Muscle layer of colon (tissue), 2 donors: Measurements from ENCODE around the gene CORT.
"Not testable (repeated sequence)": the region's sequence is repeated elsewhere in the genome, so short reads cannot be mapped to it uniquely, and the experiment has no call there.

Experiments
- H3K27ac ChIP-seq: one replicate; pipeline ENCODE4 v1.7.0; 2013; ENCODE audit warnings: low read depth, mild to moderate bottlenecking, low read length, moderate library complexity
- H3K27me3 ChIP-seq, 2 donors: one replicate each; pipeline ENCODE4 v1.7.0; 2013; ENCODE audit warnings: low read length in 2 of 2, mild to moderate bottlenecking in 2 of 2; ENCODE audit not compliant: insufficient read depth in 2 of 2, control insufficient read depth in 1 of 2
- H3K36me3 ChIP-seq: one replicate; pipeline ENCODE4 v1.7.0; 2013; ENCODE audit warnings: mild to moderate bottlenecking, low read length; ENCODE audit not compliant: insufficient read depth
- H3K4me1 ChIP-seq: one replicate; pipeline ENCODE4 v1.7.0; 2013; ENCODE audit warnings: mild to moderate bottlenecking, low read length; ENCODE audit not compliant: insufficient read depth
- H3K4me3 ChIP-seq, 2 donors: one replicate each; pipeline ENCODE4 v1.7.0; 2013; ENCODE audit warnings: low read length in 2 of 2, low read depth in 1 of 2, mild to moderate bottlenecking in 1 of 2, moderate library complexity in 1 of 2
- H3K9ac ChIP-seq: one replicate; pipeline ENCODE4 v1.7.0; 2013; ENCODE audit warnings: low read length
- H3K9me3 ChIP-seq: one replicate; pipeline ENCODE4 v1.7.0; 2013; ENCODE audit warnings: mild to moderate bottlenecking, low read length
- donor health status: abdominal sarcoma.
- donor health status: Adenocarcinoma of cecum.

CORT gene

DNA sequence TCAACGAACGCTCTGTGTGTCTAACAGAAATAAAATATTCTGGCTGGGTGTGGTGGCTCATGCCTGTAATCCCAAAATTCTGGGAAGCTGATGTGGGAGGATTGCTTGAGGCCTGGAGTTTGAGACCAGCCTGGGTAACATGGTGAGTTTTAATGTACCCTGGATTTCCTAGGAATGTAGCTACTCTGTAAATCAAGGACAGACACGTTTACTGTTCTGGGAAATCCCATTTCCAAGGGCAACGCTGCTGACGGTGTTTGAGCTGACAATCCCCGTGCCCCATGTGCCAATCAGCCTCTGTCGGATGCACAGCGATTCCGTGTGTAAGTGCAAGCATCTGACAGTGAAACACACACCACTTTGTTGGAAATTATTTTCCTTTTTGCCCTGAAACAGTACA lies 8.0 kb downstream of the CORT start:
- no peak overlapping the region for H3K27ac ChIP-seq
- peaks cover 8% of the 10 kb centered on the region for H3K36me3 ChIP-seq
- no peaks in the 10 kb centered on the region for H3K27me3 ChIP-seq
- no peaks in the 10 kb centered on the region for H3K4me1 ChIP-seq
- no peaks in the 10 kb centered on the region for H3K9me3 ChIP-seq
- no peak overlapping the region for H3K4me3 ChIP-seq
- no peak overlapping the region for H3K9ac ChIP-seq

DNA sequence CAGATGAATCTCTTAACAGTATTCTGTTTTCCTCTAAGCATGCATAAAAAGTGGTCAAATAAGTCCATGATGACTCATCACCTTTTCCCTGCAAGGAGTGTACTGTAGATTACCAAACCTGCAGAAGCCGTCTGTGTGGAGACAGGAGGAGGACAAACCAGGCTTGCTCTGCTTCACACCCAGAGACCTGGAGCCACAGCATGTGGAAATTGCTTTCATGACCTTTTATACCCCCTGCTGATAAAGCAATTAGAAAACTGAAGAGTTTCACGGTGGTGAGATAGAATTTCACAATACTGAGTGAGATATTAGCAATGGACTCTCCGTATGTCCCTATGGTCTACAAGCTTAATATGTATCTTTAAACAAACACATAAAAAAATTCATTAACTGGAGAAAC lies 9.4 kb downstream of the CORT start:
- Histone ChIP-seq H3K36me3 (peaks cover 14% of the 10 kb centered on the region), H3K9ac (no peak overlapping the region), H3K27ac (no peak overlapping the region), H3K4me1 (no peaks in the 10 kb centered on the region), H3K9me3 (no peaks in the 10 kb centered on the region), H3K4me3 (no peak overlapping the region), H3K27me3 (no peaks in the 10 kb centered on the region)

DNA sequence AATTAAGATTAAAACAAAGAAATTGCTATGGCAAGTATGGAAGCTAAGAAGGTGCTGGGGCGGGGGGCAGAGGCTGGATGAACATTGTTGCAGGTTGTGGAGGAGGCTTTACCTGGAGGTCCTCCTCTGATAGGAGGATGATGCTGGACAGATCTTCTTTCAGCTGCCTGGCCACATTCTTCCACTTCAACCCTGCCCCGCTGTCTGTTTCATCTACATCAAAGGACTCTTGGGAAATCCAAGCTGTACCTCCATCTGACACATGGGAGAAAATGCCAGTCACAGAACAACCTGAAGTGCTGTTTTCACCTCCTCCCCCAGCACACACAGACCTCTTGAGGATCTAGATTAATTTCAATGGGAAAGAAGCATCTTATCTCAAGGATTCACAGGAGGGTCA lies 17.2 kb downstream of the CORT start:
- Histone ChIP-seq H3K9me3 (no peaks in the 10 kb centered on the region), H3K27me3 (no peaks in the 10 kb centered on the region), H3K36me3 (peaks cover 46% of the 10 kb centered on the region), H3K27ac (no peak overlapping the region), H3K4me3 (no peak overlapping the region), H3K9ac (no peak overlapping the region), H3K4me1 (peaks cover 10% of the 10 kb centered on the region)

DNA sequence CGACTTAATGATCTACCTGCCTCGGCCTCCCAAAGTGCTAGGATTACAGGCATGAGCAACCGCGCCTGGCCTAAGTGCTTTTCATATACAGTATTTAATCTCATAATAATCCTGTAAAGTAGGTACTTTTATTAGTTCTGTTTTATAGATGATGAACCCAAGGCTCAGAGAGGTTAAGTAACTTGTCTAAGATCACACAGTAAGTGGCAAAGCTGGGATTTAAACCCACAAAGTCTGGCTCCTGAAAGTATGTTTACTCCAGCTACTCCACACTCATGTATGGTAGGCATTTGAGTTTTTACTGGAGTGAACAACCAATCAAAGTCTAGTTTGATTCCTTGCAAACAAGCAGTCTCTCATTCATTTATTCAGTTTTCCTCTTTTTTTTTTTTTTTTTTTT lies 20.2 kb downstream of the CORT start:
- no peaks in the 10 kb centered on the region for H3K27me3 ChIP-seq
- H3K36me3 ChIP-seq: peaks cover 30% of the 10 kb centered on the region
- H3K4me3 ChIP-seq: no peak overlapping the region
- no peaks in the 10 kb centered on the region for H3K9me3 ChIP-seq
- H3K9ac ChIP-seq: no peak overlapping the region
- peaks cover 10% of the 10 kb centered on the region for H3K4me1 ChIP-seq
- no peak overlapping the region for H3K27ac ChIP-seq

DNA sequence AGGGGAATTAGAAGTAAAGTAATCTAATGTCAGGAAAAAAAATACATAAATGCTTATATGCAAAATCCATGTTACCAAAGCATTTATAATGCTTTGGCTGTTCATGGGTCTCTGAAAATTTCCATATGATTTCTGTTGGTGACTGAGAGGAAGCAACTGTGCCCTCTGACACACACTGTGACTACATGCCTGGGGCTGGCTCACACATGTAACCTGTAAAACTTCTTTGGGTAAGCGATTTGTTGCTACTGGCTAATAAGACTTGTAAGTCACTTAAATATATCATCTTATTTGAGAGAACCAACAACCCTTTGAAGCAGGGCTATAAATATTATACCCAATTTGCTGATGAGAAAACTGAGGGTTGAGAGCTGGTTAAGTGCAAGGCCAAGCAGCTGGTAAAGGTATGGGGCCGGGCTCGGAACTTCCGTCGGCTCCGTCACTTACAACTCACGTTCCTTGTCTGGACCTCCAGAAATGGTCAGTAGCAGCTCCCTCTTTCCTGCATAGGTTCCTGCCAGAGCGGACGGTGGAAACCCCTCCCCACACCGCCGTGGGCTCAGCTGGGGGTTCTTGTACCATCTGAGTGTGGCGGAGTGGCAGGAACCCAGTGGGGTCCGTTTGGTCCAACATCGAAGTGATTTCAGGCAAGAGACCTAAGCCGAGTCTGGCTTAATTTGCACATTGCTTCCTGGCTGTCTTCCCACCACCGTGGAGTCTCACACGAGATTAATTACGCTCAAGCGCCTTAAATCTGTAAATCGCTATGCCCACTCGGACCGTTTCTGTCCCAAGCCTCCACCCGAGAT lies 21.8 kb downstream of the CORT start:
- H3K27me3 ChIP-seq: no peaks in the 10 kb centered on the region
- H3K9ac ChIP-seq: peak overlapping the region; percentile 75
- H3K27ac ChIP-seq: peak overlapping the region; percentile 53
- peak overlapping the region; percentile 66 to 92 for H3K4me3 ChIP-seq
- no peaks in the 10 kb centered on the region for H3K9me3 ChIP-seq
- H3K4me1 ChIP-seq: peaks cover 20% of the 10 kb centered on the region
- H3K36me3 ChIP-seq: peaks cover 15% of the 10 kb centered on the region

DNA sequence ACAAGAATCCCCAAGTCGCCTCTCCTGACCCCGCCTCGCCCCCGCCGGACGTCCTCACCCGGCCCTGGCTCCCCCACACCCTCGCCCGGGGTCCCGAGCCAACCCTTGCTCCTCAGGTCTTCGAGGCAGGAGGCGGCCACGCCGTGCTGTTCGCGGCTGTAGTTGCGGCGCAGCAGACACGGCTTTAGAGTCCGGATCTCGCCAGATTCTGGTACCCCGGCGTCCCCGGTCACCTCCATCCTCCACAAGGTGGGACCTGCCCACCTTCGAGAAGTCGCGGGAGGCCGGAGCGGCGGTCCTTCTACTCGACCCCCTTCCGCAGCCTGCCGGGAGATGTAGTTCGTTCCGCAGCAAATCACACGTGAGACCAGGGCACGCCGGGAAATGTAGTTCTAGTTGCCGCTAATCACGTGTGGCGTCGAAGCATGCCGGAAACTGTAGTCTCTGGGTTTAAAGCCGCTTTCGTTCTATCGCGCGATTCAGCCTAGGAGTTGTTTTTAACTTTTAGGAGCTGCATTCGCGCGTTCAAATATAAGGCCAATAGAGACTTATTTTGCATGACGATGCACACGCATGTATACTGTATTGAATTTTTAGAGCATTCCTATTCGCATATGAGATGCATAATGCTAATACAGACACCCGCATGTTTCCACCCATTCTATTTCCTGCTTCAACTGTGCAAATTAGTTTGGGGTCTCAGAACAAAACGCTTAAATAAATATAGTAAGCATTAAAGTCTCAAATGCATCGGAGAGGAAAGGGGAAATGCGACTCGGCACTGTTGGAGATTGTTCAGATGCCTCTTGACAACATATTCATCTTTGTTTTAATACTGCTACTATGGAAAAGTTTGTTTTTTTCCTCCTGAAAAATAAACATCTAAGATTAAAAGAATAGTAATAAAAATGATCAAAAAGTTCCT lies 22.7 kb downstream of the CORT start, which contains the start of gene DFFA:
Gene DFFA, minus strand, starts transcription at position 310 of the 925 bp plus-strand sequence. Its CDS starts 71 bp downstream, at position 239.
- H3K27ac ChIP-seq: peak within 1 kb of the TSS; percentile 67
- peaks cover 21% of the 10 kb centered on the region for H3K4me1 ChIP-seq
- H3K27me3 ChIP-seq: no peaks in the 10 kb centered on the region
- no peaks in the 10 kb centered on the region for H3K9me3 ChIP-seq
- H3K9ac ChIP-seq: peak within 1 kb of the TSS; percentile 75
- peak within 1 kb of the TSS; percentile 66 to 92 for H3K4me3 ChIP-seq
- H3K36me3 ChIP-seq: peaks cover 10% of the 10 kb centered on the region

DNA sequence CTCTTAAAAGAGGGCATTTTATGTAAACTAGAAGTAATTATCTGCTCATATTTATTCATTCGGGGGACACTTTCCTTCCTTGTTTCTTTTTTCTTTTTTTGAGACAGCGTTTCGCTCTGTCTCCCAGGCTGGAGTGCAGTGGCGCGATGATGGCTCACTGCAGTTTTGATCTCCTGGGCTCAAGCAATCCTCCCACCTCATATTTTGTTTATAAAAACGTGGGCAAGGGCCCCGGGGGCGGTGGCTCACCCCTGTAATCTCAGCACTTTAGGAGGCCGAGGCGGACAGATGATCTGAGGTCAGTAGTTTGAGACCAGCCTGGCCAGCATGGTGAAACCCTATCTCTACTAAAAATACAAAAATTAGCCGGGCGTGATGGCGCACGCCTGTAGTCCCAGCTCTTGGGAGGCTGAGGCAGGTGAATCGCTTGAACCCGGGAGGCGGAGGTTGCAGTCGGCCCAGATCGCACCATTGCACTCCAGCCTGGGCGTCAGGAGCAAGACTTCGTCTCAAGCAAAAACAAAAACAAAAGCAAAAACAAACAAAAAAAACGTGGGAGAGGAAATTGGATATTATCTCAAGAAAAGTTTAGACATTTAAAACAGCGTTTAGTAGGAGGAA lies 23.4 kb downstream of the CORT start:
- Histone ChIP-seq H3K4me1 (peaks cover 21% of the 10 kb centered on the region), H3K4me3 (no peak overlapping the region)

DNA sequence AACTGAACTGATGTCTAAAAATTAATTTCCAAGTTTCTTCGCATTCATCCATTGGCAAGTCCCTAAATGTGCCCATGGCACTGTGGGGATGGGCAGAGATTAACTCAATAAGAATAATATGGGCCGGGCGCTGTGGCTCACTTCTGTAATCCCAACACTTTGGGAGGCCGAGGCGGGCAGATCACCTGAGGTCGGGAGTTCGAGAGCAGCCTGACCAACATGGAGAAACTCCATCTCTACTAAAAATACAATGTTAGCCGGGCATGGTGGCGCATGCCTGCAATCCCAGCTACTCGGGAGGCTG lies 24.4 kb downstream of the CORT start:
- Histone ChIP-seq H3K4me1 (peaks cover 21% of the 10 kb centered on the region), H3K27ac (peak overlapping the region; percentile 41), H3K4me3 (peak overlapping the region; percentile 88 to 90)
- not testable (repeated sequence) for H3K9me3 ChIP-seq, H3K36me3 ChIP-seq, H3K27me3 ChIP-seq, H3K9ac ChIP-seq

More for the DNA sequence above, 23.4 kb downstream of the CORT start:
- H3K27ac ChIP-seq: peak overlapping the region; percentile 67
- no peaks in the 10 kb centered on the region for H3K27me3 ChIP-seq
- H3K9me3 ChIP-seq: no peaks in the 10 kb centered on the region
- H3K9ac ChIP-seq: no peak overlapping the region
- peaks cover 4% of the 10 kb centered on the region for H3K36me3 ChIP-seq

DNA sequence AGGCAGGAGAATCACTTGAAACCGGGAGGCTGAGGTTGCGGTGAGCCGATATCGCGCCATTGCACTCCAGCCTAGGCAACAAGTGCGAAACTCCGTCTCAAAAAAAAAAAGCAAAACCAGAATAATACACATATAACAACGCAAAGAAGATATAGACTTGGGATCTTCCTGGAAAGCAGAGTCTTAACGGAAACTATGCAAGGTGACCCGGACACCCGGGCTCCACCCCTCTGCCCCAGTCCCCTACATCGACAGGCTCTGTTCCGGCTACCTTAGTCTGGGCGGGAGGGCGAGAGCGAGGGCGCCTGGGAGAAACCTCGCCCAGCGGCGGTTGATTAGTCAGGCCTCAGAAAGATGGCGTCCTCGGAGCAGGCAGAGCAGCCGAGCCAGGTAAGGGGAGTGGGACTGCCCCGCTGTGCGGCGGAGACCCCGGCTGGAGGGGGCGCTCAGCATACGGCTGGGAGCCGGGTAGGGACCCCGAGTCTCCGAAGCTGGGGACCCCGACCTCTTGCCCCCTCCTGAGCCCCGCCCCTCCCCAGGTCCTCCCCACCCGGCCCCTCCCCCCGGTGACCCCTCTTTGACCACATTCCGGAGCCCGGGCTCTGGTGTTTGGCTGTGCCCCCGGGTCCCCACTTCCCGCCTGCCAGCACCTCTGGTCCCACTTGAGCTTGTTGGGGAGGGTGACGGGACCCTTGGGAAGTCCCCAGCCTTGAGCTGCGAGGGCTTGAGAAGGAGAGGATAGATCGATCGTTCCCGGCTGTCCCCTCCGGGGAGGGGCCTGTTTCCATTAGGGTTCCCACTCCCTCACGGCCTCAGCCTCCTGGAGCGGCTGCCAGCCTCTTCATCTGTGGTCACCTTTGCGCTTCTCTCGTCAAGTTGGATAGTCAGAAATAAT lies 25.0 kb downstream of the CORT start, which contains the start of gene PEX14:
Gene PEX14, plus strand, starts transcription at position 338 of the 895 bp plus-strand sequence. Its CDS starts 17 bp downstream, at position 355.
- peaks cover 21% of the 10 kb centered on the region for H3K4me1 ChIP-seq
- peak within 1 kb of the TSS; percentile 41 for H3K27ac ChIP-seq
- H3K4me3 ChIP-seq: peak within 1 kb of the TSS; percentile 88 to 90
- no peaks in the 10 kb centered on the region for H3K9me3 ChIP-seq
- no peaks in the 10 kb centered on the region for H3K27me3 ChIP-seq
- H3K9ac ChIP-seq: peak within 1 kb of the TSS; percentile 77
- H3K36me3 ChIP-seq: no peaks in the 10 kb centered on the region

DNA sequence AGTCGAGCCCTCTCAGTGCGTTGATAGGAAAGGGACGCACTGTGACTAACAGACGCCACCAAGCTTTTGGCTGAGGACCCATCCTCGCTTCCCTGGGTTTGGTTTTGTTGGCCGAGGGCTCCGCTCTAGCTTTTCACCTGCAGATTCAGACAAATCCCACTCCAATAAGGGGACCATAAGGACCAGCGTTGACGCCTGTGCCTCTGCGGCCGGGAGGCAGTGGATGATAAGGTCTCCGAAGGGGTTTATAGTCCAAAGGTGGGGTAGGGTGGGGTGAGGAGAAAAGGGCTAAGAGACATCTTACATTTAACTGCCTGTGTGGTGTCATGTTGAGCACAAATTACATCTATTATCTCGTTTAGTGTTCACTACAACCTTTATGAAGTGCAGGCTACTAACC lies 25.7 kb downstream of the CORT start:
- Histone ChIP-seq H3K9me3 (no peaks in the 10 kb centered on the region), H3K27ac (peak overlapping the region; percentile 41), H3K9ac (peak overlapping the region; percentile 77), H3K27me3 (no peaks in the 10 kb centered on the region), H3K36me3 (no peaks in the 10 kb centered on the region), H3K4me1 (peaks cover 21% of the 10 kb centered on the region), H3K4me3 (peak overlapping the region; percentile 88 to 90)
